ENCODE data around the gene CACNA1E.
A peak's percentile ranks its signal among the peaks of the same experiment; 100 is the strongest.

CACNA1E gene

GRCh38 chr1:181765451-181766026 lies 282.2 kb downstream of the CACNA1E start:
- Mint-ChIP-seq H3K27ac (no peak overlapping the region), H3K27me3 (ENCODE audit: low read depth, poor library complexity) (peaks cover 36% of the 10 kb centered on the region), H3K4me1 (no peaks in the 10 kb centered on the region), H3K9me3 (no peaks in the 10 kb centered on the region), H3K36me3 (ENCODE audit: low read depth) (no peaks in the 10 kb centered on the region), H3K4me3 (no peak overlapping the region)
- TF ChIP-seq CTCF (IDR thresholded peaks at IDR 0.05), result no peak
- peak; percentile 19 for DNase-seq

GRCh38 chr1:181767001-181767708 lies 283.8 kb downstream of the CACNA1E start:
- H3K27me3 Mint-ChIP-seq (ENCODE audit: low read depth, poor library complexity), result peaks cover 36% of the 10 kb centered on the region
- H3K9me3 Mint-ChIP-seq, result no peaks in the 10 kb centered on the region
- H3K4me3 Mint-ChIP-seq, result no peak overlapping the region
- TF ChIP-seq CTCF (IDR thresholded peaks at IDR 0.05), result no peak
- no peaks in the 10 kb centered on the region for H3K4me1 Mint-ChIP-seq
- no peaks in the 10 kb centered on the region for H3K36me3 Mint-ChIP-seq (ENCODE audit: low read depth)
- no peak for DNase-seq
- no peak overlapping the region for H3K27ac Mint-ChIP-seq

- no peak for TF ChIP-seq CTCF (IDR thresholded peaks at IDR 0.05)
- H3K4me1 Mint-ChIP-seq, result no peaks in the 10 kb centered on the region
Observed at GRCh38 chr1:181768211-181768929, 285.1 kb downstream of the CACNA1E start.

GRCh38 chr1:181768930-181769280 lies 285.6 kb downstream of the CACNA1E start:
- no peak overlapping the region for H3K4me3 Mint-ChIP-seq
- TF ChIP-seq CTCF (IDR thresholded peaks at IDR 0.05), result no peak
- no peak overlapping the region for H3K27ac Mint-ChIP-seq
- H3K36me3 Mint-ChIP-seq (ENCODE audit: low read depth), result no peaks in the 10 kb centered on the region
- no peaks in the 10 kb centered on the region for H3K4me1 Mint-ChIP-seq
- no peak for DNase-seq
- H3K27me3 Mint-ChIP-seq (ENCODE audit: low read depth, poor library complexity), result peaks cover 21% of the 10 kb centered on the region
- no peaks in the 10 kb centered on the region for H3K9me3 Mint-ChIP-seq

More at GRCh38 chr1:181768211-181768929, 285.1 kb downstream of the CACNA1E start:
- Mint-ChIP-seq H3K27ac (no peak overlapping the region), H3K4me3 (no peak overlapping the region), H3K27me3 (ENCODE audit: low read depth, poor library complexity) (peaks cover 26% of the 10 kb centered on the region), H3K9me3 (no peaks in the 10 kb centered on the region), H3K36me3 (ENCODE audit: low read depth) (no peaks in the 10 kb centered on the region)
- DNase-seq, result no peak

- Mint-ChIP-seq H3K27ac (no peak overlapping the region), H3K36me3 (ENCODE audit: low read depth) (no peaks in the 10 kb centered on the region), H3K27me3 (ENCODE audit: low read depth, poor library complexity) (peaks cover 17% of the 10 kb centered on the region), H3K4me3 (no peak overlapping the region), H3K4me1 (no peaks in the 10 kb centered on the region), H3K9me3 (no peaks in the 10 kb centered on the region)
- no peak for TF ChIP-seq CTCF (IDR thresholded peaks at IDR 0.05)
- no peak for DNase-seq
Observed at GRCh38 chr1:181769846-181770245, 286.5 kb downstream of the CACNA1E start.

All from nephron progenitor cell (in vitro differentiated cells).